HEK293 (cell line): ENCODE data around the gene NAAA.

ENCODE experiments used
- CTCF ChIA-PET: fragments of 350-600 bp; formaldehyde crosslinking; extraction: SDS; loops from one replicate; lab custom pipeline; 2021; ENCODE audit warnings: antibody characterized with exemption; lab: Yijun Ruan, JAX
- POLR2A ChIA-PET: fragments of 300-600 bp; formaldehyde crosslinking; extraction: SDS; loops from one replicate; lab custom pipeline; 2020; ENCODE audit warnings: antibody characterized with exemption, inconsistent platforms; lab: Yijun Ruan, JAX
- H3K27ac ChIP-seq: fragments of 200-500 bp; sonication (Bioruptor generic); 2 replicates; pipeline ENCODE4 v1.5.1; 2014; ENCODE audit warnings: low read depth, low read length, control low read depth, inconsistent platforms; ENCODE audit errors: extremely low read depth
- H3K36me3 ChIP-seq, 2 experiments: fragments of 200-500 bp in 1 of 2; sonication (Bioruptor generic) in 1 of 2; 1 replicate in 1 of 2; 2 replicates in 1 of 2; pipeline ENCODE4 v1.5.1; 2014 to 2017; ENCODE audit warnings: inconsistent platforms in 2 of 2, low read length in 2 of 2; ENCODE audit not compliant: control insufficient read depth in 2 of 2, insufficient read depth in 1 of 2
- H3K4me1 ChIP-seq: fragments of 200-500 bp; sonication (Bioruptor generic); 2 replicates; pipeline ENCODE4 v1.5.1; 2014; ENCODE audit warnings: mild to moderate bottlenecking, low read length, inconsistent platforms; ENCODE audit not compliant: control insufficient read depth, insufficient read depth
- H3K4me3 ChIP-seq: 2 replicates; pipeline ENCODE4 v1.5.1; 2011; ENCODE audit warnings: low read depth, mild to moderate bottlenecking, control low read depth, low read length, moderate library complexity
- H3K9me3 ChIP-seq: fragments of 200-500 bp; sonication (Bioruptor generic); 2 replicates; pipeline ENCODE4 v1.5.1; 2014; ENCODE audit warnings: low read depth, low read length, inconsistent platforms; ENCODE audit not compliant: control insufficient read depth, insufficient read depth
- HOXD13 ChIP-seq: sonication (generic); formaldehyde crosslinking; IDR thresholded peaks from 2 replicates; pipeline ENCODE4 v1.8.0; 2022; ENCODE audit warnings: missing genetic modification reagents, borderline replicate concordance
- KLF16 ChIP-seq: fragments of 450-650 bp; formaldehyde crosslinking; IDR thresholded peaks from 2 replicates; pipeline ENCODE4 v1.5.1; 2017; ENCODE audit warnings: missing biosample characterization, missing genetic modification characterization
- KLF7 ChIP-seq: fragments of 450-650 bp; formaldehyde crosslinking; IDR thresholded peaks from 2 replicates; pipeline ENCODE4 v1.5.1; 2016; ENCODE audit warnings: missing biosample characterization, missing genetic modification characterization, borderline replicate concordance
- PATZ1 ChIP-seq: fragments of 450-650 bp; formaldehyde crosslinking; IDR thresholded peaks from 2 replicates; pipeline ENCODE4 v1.5.1; 2016; ENCODE audit warnings: missing biosample characterization, missing genetic modification characterization
- ZBTB1 ChIP-seq: fragments of 450-650 bp; formaldehyde crosslinking; IDR thresholded peaks from 2 replicates; pipeline ENCODE4 v1.5.1; 2016; ENCODE audit warnings: missing biosample characterization, missing genetic modification characterization
- ZNF10 ChIP-seq: fragments of 450-650 bp; formaldehyde crosslinking; IDR thresholded peaks from 2 replicates; pipeline ENCODE4 v1.5.1; 2017; ENCODE audit warnings: missing biosample characterization, missing genetic modification characterization
- ZNF112 ChIP-seq: fragments of 450-650 bp; formaldehyde crosslinking; IDR thresholded peaks from 2 replicates; pipeline ENCODE4 v1.5.0; 2017; ENCODE audit warnings: missing biosample characterization, missing genetic modification characterization
- ZNF138 ChIP-seq: fragments of 450-650 bp; formaldehyde crosslinking; IDR thresholded peaks from 2 replicates; pipeline ENCODE4 v1.5.1; 2016; ENCODE audit warnings: missing biosample characterization, missing genetic modification characterization, borderline replicate concordance
- ZNF157 ChIP-seq: fragments of 450-650 bp; formaldehyde crosslinking; IDR thresholded peaks from 2 replicates; pipeline ENCODE4 v1.5.1; 2016; ENCODE audit warnings: missing biosample characterization, missing genetic modification characterization
- ZNF169 ChIP-seq: fragments of 450-650 bp; formaldehyde crosslinking; IDR thresholded peaks from 2 replicates; pipeline ENCODE4 v1.5.1; 2016; ENCODE audit warnings: missing biosample characterization, missing genetic modification characterization
- ZNF266 ChIP-seq: fragments of 450-650 bp; formaldehyde crosslinking; IDR thresholded peaks from 2 replicates; pipeline ENCODE4 v1.5.1; 2016; ENCODE audit warnings: missing biosample characterization, missing genetic modification characterization, low read depth
- ZNF292 ChIP-seq: fragments of 450-650 bp; formaldehyde crosslinking; IDR thresholded peaks from 2 replicates; pipeline ENCODE4 v1.5.1; 2016; ENCODE audit warnings: low read depth, missing biosample characterization, missing genetic modification characterization, borderline replicate concordance
- ZNF423 ChIP-seq: fragments of 450-650 bp; formaldehyde crosslinking; IDR thresholded peaks from 2 replicates; pipeline ENCODE4 v1.5.1; 2016; ENCODE audit warnings: missing biosample characterization, missing genetic modification characterization
- ZNF488 ChIP-seq: fragments of 450-650 bp; formaldehyde crosslinking; IDR thresholded peaks from 2 replicates; pipeline ENCODE4 v1.5.1; 2016; ENCODE audit warnings: missing biosample characterization, missing genetic modification characterization
- ZNF555 ChIP-seq: fragments of 450-650 bp; formaldehyde crosslinking; conservative IDR thresholded peaks from 2 replicates; pipeline ENCODE4 v1.5.1; 2017; ENCODE audit warnings: missing biosample characterization, mild to moderate bottlenecking, missing genetic modification characterization, inconsistent platforms
- ZNF560 ChIP-seq: fragments of 450-650 bp; formaldehyde crosslinking; IDR thresholded peaks from 2 replicates; pipeline ENCODE4 v1.5.1; 2017; ENCODE audit warnings: missing biosample characterization, missing genetic modification characterization, borderline replicate concordance
- ZNF701 ChIP-seq: fragments of 450-650 bp; formaldehyde crosslinking; IDR thresholded peaks from 2 replicates; pipeline ENCODE4 v1.5.1; 2016; ENCODE audit warnings: missing biosample characterization, missing genetic modification characterization
- ZNF76 ChIP-seq: fragments of 450-650 bp; formaldehyde crosslinking; IDR thresholded peaks from 2 replicates; pipeline ENCODE4; 2016; ENCODE audit warnings: low read depth, missing biosample characterization, missing genetic modification characterization, borderline replicate concordance
- ZNF843 ChIP-seq: fragments of 450-650 bp; formaldehyde crosslinking; IDR thresholded peaks from 2 replicates; pipeline ENCODE4 v1.5.1; 2016; ENCODE audit warnings: missing biosample characterization, missing genetic modification characterization
- TF ChIP-seq, protein P1 (sequence below): fragments of 450-650 bp; formaldehyde crosslinking; optimal IDR thresholded peaks from 2 replicates; pipeline ENCODE3; 2016; ENCODE audit warnings: missing biosample characterization, mild to moderate bottlenecking, missing genetic modification characterization
- TF ChIP-seq, protein P2 (sequence below): fragments of 450-650 bp; formaldehyde crosslinking; IDR thresholded peaks from 2 replicates; pipeline ENCODE4 v1.5.1; 2016; ENCODE audit warnings: missing biosample characterization, missing genetic modification characterization, borderline replicate concordance
- TF ChIP-seq, protein P3 (sequence below): fragments of 450-650 bp; formaldehyde crosslinking; IDR thresholded peaks from 2 replicates; pipeline ENCODE4 v1.5.1; 2017; ENCODE audit warnings: missing biosample characterization, mild to moderate bottlenecking, missing genetic modification characterization, moderate library complexity

Gene NAAA

GRCh38 chr4:75891611-75892010 is 49.2 kb downstream of the NAAA start (continued):
- TF ChIP-seq, protein P1, sequence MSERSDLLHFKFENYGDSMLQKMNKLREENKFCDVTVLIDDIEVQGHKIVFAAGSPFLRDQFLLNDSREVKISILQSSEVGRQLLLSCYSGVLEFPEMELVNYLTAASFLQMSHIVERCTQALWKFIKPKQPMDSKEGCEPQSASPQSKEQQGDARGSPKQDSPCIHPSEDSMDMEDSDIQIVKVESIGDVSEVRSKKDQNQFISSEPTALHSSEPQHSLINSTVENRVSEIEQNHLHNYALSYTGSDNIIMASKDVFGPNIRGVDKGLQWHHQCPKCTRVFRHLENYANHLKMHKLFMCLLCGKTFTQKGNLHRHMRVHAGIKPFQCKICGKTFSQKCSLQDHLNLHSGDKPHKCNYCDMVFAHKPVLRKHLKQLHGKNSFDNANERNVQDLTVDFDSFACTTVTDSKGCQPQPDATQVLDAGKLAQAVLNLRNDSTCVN: no peak
- TF ChIP-seq ZNF555 (no peak), ZNF10 (tag by site-specific recombination) (no peak), ZNF488 (tag by site-specific recombination) (no peak)
- TF ChIP-seq, protein P2, sequence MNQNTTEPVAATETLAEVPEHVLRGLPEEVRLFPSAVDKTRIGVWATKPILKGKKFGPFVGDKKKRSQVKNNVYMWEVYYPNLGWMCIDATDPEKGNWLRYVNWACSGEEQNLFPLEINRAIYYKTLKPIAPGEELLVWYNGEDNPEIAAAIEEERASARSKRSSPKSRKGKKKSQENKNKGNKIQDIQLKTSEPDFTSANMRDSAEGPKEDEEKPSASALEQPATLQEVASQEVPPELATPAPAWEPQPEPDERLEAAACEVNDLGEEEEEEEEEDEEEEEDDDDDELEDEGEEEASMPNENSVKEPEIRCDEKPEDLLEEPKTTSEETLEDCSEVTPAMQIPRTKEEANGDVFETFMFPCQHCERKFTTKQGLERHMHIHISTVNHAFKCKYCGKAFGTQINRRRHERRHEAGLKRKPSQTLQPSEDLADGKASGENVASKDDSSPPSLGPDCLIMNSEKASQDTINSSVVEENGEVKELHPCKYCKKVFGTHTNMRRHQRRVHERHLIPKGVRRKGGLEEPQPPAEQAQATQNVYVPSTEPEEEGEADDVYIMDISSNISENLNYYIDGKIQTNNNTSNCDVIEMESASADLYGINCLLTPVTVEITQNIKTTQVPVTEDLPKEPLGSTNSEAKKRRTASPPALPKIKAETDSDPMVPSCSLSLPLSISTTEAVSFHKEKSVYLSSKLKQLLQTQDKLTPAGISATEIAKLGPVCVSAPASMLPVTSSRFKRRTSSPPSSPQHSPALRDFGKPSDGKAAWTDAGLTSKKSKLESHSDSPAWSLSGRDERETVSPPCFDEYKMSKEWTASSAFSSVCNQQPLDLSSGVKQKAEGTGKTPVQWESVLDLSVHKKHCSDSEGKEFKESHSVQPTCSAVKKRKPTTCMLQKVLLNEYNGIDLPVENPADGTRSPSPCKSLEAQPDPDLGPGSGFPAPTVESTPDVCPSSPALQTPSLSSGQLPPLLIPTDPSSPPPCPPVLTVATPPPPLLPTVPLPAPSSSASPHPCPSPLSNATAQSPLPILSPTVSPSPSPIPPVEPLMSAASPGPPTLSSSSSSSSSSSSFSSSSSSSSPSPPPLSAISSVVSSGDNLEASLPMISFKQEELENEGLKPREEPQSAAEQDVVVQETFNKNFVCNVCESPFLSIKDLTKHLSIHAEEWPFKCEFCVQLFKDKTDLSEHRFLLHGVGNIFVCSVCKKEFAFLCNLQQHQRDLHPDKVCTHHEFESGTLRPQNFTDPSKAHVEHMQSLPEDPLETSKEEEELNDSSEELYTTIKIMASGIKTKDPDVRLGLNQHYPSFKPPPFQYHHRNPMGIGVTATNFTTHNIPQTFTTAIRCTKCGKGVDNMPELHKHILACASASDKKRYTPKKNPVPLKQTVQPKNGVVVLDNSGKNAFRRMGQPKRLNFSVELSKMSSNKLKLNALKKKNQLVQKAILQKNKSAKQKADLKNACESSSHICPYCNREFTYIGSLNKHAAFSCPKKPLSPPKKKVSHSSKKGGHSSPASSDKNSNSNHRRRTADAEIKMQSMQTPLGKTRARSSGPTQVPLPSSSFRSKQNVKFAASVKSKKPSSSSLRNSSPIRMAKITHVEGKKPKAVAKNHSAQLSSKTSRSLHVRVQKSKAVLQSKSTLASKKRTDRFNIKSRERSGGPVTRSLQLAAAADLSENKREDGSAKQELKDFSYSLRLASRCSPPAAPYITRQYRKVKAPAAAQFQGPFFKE (tag by site-specific recombination): no peak

GRCh38 chr4:75889537-75890199 is 51.1 kb downstream of the NAAA start:
- POLR2A ChIA-PET: no interaction called here
- H3K36me3 ChIP-seq: no peaks in the 10 kb centered on the region
- TF ChIP-seq ZNF138 (tag by site-specific recombination): no peak
- TF ChIP-seq ZNF76 (tag by site-specific recombination): no peak
- TF ChIP-seq, protein P3, sequence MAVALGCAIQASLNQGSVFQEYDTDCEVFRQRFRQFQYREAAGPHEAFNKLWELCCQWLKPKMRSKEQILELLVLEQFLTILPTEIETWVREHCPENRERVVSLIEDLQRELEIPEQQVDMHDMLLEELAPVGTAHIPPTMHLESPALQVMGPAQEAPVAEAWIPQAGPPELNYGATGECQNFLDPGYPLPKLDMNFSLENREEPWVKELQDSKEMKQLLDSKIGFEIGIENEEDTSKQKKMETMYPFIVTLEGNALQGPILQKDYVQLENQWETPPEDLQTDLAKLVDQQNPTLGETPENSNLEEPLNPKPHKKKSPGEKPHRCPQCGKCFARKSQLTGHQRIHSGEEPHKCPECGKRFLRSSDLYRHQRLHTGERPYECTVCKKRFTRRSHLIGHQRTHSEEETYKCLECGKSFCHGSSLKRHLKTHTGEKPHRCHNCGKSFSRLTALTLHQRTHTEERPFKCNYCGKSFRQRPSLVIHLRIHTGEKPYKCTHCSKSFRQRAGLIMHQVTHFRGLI: no peak
- no peak for TF ChIP-seq ZNF701 (tag by site-specific recombination)
- H3K4me3 ChIP-seq: no peak overlapping the region
- no peaks in the 10 kb centered on the region for H3K9me3 ChIP-seq
- H3K4me1 ChIP-seq: no peaks in the 10 kb centered on the region
- no peak overlapping the region for H3K27ac ChIP-seq
- CTCF ChIA-PET: interaction anchor here (0.7 to 2.0 kb wide), 3 partner anchors 31 to 177 kb away, joined by 3 to 8 read pairs (median 5); no protein-coding TSS in a partner anchor

DNA sequence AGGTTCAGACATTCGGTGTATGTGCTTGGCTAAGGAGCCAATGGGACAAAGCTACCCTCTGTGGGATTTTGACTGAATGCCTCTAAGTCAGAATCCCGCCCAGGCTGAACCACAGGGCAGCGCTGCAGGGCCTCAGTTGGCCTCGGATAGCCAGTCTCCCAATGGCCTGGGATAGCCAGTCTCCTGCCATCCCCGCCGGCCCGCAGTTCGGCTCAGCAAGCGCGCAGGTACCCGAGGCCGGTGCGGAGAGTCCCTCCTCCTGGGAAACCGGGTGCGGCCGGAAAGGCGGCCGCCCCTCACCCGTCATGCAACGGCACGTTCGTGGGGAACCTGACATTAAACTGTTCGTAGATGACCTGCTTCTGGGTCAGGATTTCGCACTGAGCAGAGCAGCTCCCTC is 54.7 kb downstream of the NAAA start:
- Histone ChIP-seq H3K27ac (no peak overlapping the region), H3K9me3 (no peaks in the 10 kb centered on the region), H3K4me1 (no peaks in the 10 kb centered on the region), H3K4me3 (no peak overlapping the region), H3K36me3 (no peaks in the 10 kb centered on the region)
- ChIA-PET POLR2A (no interaction called here), CTCF (interaction anchor here (0.6 to 1.9 kb wide), 2 partner anchors 10 to 162 kb away, joined by 5 read pairs; no protein-coding TSS in a partner anchor)
- no peak for TF ChIP-seq ZBTB1 (tag by site-specific recombination)
- TF ChIP-seq ZNF560: no peak
- TF ChIP-seq ZNF169 (tag by site-specific recombination): no peak
- no peak for TF ChIP-seq ZNF112
- TF ChIP-seq HOXD13 (CRISPR knock-in tag): no peak
- TF ChIP-seq ZNF843 (tag by site-specific recombination): no peak
- no peak for TF ChIP-seq KLF16 (tag by site-specific recombination)
- TF ChIP-seq KLF7 (tag by site-specific recombination): no peak
- no peak for TF ChIP-seq ZNF266 (tag by site-specific recombination)
- no peak for TF ChIP-seq ZNF292 (tag by site-specific recombination)
- TF ChIP-seq ZNF157 (tag by site-specific recombination): no peak
- TF ChIP-seq ZNF423 (tag by site-specific recombination): no peak
- TF ChIP-seq PATZ1 (tag by site-specific recombination): no peak
